Neural crest cell (in vitro differentiated cells): Measurements from ENCODE around the gene PROM2. TPM values are rescaled to one million over a fixed set of nuclear protein-coding genes. Genes with fewer than 3 reads are reported as not detected.
A peak's percentile ranks its signal among the peaks of the same experiment; 100 is the strongest.

ENCODE experiments used
- DNase-seq: peaks from one replicate; pipeline ENCODE4 v3.0.0; 2021; ENCODE audit warnings: low read depth, mixed read lengths, low spot score
- H3K27ac Mint-ChIP-seq: one replicate; pipeline ENCODE4 v1.8.0; 2021; ENCODE audit warnings: mild to moderate bottlenecking, mixed read lengths; ENCODE audit not compliant: unreplicated experiment
- H3K27me3 Mint-ChIP-seq: 2 replicates; pipeline ENCODE4 v1.8.0; 2021; ENCODE audit warnings: low read depth, mild to moderate bottlenecking, mixed read lengths
- H3K36me3 Mint-ChIP-seq: 2 replicates; pipeline ENCODE4 v1.8.0; 2021; ENCODE audit warnings: low read depth, mild to moderate bottlenecking, mixed read lengths
- H3K4me1 Mint-ChIP-seq: 2 replicates; pipeline ENCODE4 v1.8.0; 2021; ENCODE audit warnings: mixed read lengths
- H3K4me3 Mint-ChIP-seq: one replicate; pipeline ENCODE4 v1.8.0; 2021; ENCODE audit warnings: mild to moderate bottlenecking, mixed read lengths
- H3K9me3 Mint-ChIP-seq: 2 replicates; pipeline ENCODE4 v1.8.0; 2021; ENCODE audit warnings: mixed read lengths
- long read RNA-seq: library from polyadenylated mRNA; unstranded; transcript quantifications from one replicate; pipeline ENCODE4 v2.0.0, GENCODE V29; 2020
- total RNA-seq: library from RNA; stranded (reverse); gene quantifications from 2 replicates; pipeline ENCODE4 v1.2.1, GENCODE V29; 2021
- TF ChIP-seq, protein P1 (sequence below): fragments of 200-600 bp; sonication (generic); conservative IDR thresholded peaks from 2 replicates; pipeline ENCODE4 v1.5.0; 2021; ENCODE audit warnings: antibody characterized with exemption, mild to moderate bottlenecking

Gene PROM2, protein sequence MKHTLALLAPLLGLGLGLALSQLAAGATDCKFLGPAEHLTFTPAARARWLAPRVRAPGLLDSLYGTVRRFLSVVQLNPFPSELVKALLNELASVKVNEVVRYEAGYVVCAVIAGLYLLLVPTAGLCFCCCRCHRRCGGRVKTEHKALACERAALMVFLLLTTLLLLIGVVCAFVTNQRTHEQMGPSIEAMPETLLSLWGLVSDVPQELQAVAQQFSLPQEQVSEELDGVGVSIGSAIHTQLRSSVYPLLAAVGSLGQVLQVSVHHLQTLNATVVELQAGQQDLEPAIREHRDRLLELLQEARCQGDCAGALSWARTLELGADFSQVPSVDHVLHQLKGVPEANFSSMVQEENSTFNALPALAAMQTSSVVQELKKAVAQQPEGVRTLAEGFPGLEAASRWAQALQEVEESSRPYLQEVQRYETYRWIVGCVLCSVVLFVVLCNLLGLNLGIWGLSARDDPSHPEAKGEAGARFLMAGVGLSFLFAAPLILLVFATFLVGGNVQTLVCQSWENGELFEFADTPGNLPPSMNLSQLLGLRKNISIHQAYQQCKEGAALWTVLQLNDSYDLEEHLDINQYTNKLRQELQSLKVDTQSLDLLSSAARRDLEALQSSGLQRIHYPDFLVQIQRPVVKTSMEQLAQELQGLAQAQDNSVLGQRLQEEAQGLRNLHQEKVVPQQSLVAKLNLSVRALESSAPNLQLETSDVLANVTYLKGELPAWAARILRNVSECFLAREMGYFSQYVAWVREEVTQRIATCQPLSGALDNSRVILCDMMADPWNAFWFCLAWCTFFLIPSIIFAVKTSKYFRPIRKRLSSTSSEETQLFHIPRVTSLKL
- total RNA-seq, result 1.8 and 2.7 TPM in 2 replicates
- long read RNA-seq, partial matches to known transcripts, result 1 of 1 reads
- long read RNA-seq, other reads (novel, unspliced or antisense), result 0 of 1 reads

DNA sequence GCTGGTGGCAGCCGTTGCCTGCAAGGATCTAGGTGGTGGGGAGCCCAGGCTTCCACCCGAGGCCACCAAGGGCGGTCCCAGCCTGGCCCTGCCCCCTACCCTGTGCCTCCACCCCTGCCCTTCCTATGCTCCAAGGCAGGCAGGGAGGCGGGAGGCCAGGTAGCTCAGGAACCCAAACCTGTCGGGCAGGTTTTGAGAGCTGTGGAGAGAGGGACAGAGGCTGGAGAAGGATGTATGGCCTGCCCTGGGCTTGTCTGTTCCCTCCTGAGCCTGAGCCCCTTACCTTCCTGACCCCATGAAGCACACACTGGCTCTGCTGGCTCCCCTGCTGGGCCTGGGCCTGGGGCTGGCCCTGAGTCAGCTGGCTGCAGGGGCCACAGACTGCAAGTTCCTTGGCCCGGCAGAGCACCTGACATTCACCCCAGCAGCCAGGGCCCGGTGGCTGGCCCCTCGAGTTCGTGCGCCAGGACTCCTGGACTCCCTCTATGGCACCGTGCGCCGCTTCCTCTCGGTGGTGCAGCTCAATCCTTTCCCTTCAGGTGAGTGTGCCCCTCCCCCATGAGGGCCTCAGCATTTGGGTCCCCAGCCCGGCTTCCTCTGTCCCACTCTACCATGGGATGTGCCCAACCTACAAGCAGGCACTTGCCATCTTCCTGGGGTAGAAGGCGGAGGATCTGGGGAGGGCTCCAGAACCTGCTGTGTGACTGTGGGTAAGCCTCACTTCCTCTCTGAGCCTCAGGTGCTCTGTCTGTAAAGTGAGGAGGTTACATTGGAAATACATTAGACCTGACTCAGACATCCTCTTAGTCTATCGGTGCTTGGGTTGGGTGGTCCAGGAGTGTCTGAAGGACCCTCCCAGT lies at the start of gene PROM2:
Gene PROM2 (plus strand): TSS at position 159 of the 860 bp plus-strand sequence. CDS start 137 bp downstream, at position 296.
- Mint-ChIP-seq H3K27me3 (no peaks in the 10 kb centered on the region), H3K4me3 (no peak within 1 kb of the TSS), H3K4me1 (no peaks in the 10 kb centered on the region), H3K36me3 (no peaks in the 10 kb centered on the region), H3K27ac (no peak within 1 kb of the TSS), H3K9me3 (no peaks in the 10 kb centered on the region)
- DNase-seq, result no peak
- TF ChIP-seq, protein P1, sequence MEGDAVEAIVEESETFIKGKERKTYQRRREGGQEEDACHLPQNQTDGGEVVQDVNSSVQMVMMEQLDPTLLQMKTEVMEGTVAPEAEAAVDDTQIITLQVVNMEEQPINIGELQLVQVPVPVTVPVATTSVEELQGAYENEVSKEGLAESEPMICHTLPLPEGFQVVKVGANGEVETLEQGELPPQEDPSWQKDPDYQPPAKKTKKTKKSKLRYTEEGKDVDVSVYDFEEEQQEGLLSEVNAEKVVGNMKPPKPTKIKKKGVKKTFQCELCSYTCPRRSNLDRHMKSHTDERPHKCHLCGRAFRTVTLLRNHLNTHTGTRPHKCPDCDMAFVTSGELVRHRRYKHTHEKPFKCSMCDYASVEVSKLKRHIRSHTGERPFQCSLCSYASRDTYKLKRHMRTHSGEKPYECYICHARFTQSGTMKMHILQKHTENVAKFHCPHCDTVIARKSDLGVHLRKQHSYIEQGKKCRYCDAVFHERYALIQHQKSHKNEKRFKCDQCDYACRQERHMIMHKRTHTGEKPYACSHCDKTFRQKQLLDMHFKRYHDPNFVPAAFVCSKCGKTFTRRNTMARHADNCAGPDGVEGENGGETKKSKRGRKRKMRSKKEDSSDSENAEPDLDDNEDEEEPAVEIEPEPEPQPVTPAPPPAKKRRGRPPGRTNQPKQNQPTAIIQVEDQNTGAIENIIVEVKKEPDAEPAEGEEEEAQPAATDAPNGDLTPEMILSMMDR, result no peak

DNA sequence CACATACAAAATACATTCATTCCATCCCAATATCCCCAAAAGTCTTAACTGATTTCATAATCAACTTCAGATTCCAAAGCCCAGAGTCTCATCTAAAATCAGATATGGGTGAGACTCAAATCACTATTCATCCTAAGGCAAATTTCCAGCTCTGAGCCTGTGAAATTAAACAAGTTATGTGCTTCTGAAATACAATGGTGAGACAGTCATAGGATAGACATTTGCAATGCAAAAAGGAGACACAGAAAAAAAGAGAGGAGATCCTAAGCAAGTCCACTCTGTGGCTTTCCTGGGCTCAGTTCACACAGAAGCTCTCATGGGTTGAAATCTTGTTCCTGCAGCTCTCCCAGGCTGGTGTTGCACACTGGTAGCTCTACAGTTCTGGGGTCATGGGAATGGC lies 48.6 kb upstream of the PROM2 start:
- H3K27ac Mint-ChIP-seq, result no peak overlapping the region
- no peak overlapping the region for H3K4me3 Mint-ChIP-seq
- H3K9me3 Mint-ChIP-seq, result peaks cover 29% of the 10 kb centered on the region
- no peaks in the 10 kb centered on the region for H3K4me1 Mint-ChIP-seq
- H3K36me3 Mint-ChIP-seq, result peaks cover 58% of the 10 kb centered on the region
- no peak for DNase-seq
- TF ChIP-seq, protein P1, result no peak
- no peaks in the 10 kb centered on the region for H3K27me3 Mint-ChIP-seq

DNA sequence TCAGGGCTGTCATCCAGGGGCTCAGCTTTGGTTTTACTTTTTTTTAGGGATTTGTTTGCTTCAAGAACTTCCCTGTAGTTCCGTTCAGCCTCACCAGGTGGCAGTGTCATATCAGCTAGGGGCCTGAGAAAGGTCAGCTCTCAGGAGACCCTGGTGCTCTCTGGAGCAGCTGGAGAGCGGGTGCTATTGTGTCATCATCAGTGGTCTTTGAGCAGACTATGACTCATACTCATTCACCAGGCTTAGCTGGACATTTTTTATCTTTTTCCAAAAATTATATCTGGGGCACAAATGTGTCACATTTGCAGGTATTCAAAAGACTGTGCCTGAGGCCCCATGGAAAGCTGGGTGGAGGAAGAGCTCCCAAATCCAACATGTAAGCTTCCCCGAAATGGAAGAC lies 42.5 kb upstream of the PROM2 start:
- Mint-ChIP-seq H3K27ac (peak overlapping the region; percentile 48), H3K4me1 (peaks cover 6% of the 10 kb centered on the region), H3K9me3 (peaks cover 27% of the 10 kb centered on the region), H3K4me3 (no peak overlapping the region), H3K27me3 (no peaks in the 10 kb centered on the region), H3K36me3 (peaks cover 29% of the 10 kb centered on the region)
- DNase-seq, result peak; percentile 64
- TF ChIP-seq, protein P1, result peak; percentile 81

DNA sequence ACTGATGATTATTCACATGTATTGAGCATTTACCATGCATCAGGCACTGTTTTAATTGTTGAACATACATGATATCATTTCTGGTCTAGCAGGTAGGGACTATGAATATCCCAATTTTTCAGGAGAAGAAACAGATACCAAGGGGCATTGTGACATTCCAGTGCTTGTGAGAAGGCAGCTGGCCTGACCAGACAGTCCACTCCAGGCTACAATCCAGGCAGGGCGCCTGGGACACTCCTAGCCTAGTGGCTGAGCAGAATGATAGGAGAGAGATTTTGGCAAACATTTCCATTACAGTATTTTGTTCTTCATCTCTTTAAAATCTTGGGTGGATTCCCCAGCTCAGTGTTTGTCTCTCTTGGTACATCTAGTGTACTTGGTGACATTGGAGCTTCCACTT lies 42.0 kb upstream of the PROM2 start:
- TF ChIP-seq, protein P1, result no peak
- Mint-ChIP-seq H3K4me3 (no peak overlapping the region), H3K36me3 (peaks cover 29% of the 10 kb centered on the region), H3K4me1 (peaks cover 6% of the 10 kb centered on the region), H3K27ac (no peak overlapping the region), H3K27me3 (no peaks in the 10 kb centered on the region), H3K9me3 (peaks cover 27% of the 10 kb centered on the region)
- DNase-seq, result no peak

DNA sequence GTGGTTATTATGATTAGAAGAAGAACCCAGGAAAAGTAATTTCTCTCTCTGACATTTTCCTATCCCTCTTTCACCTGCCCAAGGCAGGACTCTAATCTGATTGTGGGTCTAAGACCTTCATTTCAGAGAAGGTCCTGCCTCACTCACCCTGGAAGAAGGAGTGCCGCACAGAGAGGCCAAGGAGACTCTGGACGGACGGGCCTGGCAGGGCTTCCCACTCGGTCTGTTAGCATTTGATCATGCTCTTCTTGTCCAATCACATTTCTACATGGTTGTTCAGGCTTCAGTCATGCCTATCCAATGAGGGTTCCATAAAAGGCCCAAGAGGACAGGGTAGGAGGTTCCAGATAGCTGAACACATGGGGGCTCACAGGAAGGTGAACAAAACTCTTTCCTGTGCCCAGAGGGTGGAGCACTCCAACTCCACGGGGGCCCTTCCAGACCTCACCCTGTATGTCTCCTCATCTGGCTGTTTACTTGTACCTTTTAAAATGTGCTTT lies 39.9 kb upstream of the PROM2 start:
- peaks cover 24% of the 10 kb centered on the region for H3K9me3 Mint-ChIP-seq
- DNase-seq, result no peak
- H3K4me1 Mint-ChIP-seq, result peaks cover 6% of the 10 kb centered on the region
- H3K36me3 Mint-ChIP-seq, result peaks cover 23% of the 10 kb centered on the region
- no peak overlapping the region for H3K4me3 Mint-ChIP-seq
- no peak overlapping the region for H3K27ac Mint-ChIP-seq
- TF ChIP-seq, protein P1, result no peak
- no peaks in the 10 kb centered on the region for H3K27me3 Mint-ChIP-seq
